Neural progenitor cell (in vitro differentiated cells): ENCODE results near the gene GRIK2.

ENCODE experiments used
- EZH2 ChIP-seq: fragments of 200-600 bp; sonication (generic); IDR thresholded peaks from 2 replicates; pipeline ENCODE4 v1.6.1; 2017; ENCODE audit warnings: antibody characterized with exemption, mild to moderate bottlenecking, moderate library complexity
- EZH2phosphoT487 ChIP-seq: fragments of 200-600 bp; sonication (generic); IDR thresholded peaks from 2 replicates; pipeline ENCODE4 v1.6.1; 2017; ENCODE audit warnings: antibody characterized with exemption
- TF ChIP-seq, protein P1 (sequence below): fragments of 200-600 bp; sonication (generic); IDR thresholded peaks from 2 replicates; pipeline ENCODE4 v1.5.1; 2017; ENCODE audit warnings: antibody characterized with exemption, mild to moderate bottlenecking

DNA sequence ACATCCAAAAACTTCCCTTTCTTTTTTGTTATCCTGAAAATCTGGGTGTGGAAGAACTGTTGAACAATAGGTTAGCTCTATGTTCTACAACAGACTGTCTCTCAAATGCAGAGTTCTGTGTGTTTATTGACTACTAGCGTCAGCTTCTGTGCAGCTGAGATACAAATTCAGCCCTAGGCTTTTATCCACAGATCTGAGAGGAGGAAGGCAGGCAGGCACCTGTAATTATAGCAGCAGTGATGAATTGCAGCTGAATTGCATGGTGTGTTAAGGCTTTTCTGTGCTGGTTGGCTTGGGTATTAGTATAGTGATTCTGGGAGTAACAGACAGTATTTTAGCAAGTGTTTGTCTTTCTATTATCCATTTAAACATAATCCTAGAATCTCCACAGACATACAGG is 24.4 kb downstream of the GRIK2 start:
- TF ChIP-seq EZH2 (no peak), EZH2phosphoT487 (no peak)
- TF ChIP-seq, protein P1, sequence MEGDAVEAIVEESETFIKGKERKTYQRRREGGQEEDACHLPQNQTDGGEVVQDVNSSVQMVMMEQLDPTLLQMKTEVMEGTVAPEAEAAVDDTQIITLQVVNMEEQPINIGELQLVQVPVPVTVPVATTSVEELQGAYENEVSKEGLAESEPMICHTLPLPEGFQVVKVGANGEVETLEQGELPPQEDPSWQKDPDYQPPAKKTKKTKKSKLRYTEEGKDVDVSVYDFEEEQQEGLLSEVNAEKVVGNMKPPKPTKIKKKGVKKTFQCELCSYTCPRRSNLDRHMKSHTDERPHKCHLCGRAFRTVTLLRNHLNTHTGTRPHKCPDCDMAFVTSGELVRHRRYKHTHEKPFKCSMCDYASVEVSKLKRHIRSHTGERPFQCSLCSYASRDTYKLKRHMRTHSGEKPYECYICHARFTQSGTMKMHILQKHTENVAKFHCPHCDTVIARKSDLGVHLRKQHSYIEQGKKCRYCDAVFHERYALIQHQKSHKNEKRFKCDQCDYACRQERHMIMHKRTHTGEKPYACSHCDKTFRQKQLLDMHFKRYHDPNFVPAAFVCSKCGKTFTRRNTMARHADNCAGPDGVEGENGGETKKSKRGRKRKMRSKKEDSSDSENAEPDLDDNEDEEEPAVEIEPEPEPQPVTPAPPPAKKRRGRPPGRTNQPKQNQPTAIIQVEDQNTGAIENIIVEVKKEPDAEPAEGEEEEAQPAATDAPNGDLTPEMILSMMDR, result no peak
